Measurements from ENCODE around the gene PGLYRP3.

The PGLYRP3 gene

DNA sequence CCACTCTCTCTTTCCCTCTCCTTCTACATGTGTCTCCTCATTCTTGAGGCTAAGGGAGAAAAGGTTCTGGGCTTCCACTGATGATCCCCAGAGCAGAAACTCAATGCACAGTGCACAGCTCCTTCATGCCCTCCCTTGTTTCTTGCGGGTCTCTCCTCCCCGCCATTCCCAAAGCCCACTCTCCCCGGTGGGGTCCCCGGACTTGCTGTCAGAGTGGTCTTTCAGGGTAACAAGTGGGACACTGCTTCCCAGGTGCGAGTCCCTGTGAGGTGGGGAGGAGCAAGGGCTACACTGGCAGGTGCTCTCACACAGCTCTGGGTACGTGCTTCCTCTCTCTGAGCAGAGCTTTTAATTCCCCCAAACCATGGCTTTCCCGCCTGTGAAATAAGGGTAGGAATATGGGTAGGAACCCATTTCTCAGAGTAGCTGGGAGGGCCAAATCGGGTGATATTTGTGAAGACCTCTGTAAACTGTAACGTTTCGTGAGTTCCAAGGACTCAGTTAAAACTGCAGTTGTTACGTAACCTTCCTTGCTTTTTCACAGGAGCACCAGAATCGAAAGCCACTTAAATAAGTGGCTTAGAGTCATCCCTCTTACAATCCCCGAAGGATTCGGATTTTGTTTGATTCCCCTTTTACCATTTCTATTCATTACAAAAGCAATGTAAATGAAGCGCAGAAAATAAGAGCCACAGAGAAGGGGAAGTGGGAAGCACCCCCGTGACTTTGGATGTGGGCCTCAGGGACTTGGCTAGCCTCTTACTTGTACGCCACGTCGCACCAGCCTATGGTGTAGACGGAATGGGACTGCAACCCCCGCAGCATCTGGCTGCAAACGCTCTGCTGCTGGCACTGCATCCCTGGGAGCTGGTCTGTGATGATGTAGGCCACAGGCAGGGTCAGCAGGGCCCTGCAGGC lies 6.2 kb downstream of the PGLYRP3 start:
- H3K4me3 ChIP-seq (ENCODE audit: low read depth, low read length), result no peak overlapping the region
- TF ChIP-seq, protein P1, sequence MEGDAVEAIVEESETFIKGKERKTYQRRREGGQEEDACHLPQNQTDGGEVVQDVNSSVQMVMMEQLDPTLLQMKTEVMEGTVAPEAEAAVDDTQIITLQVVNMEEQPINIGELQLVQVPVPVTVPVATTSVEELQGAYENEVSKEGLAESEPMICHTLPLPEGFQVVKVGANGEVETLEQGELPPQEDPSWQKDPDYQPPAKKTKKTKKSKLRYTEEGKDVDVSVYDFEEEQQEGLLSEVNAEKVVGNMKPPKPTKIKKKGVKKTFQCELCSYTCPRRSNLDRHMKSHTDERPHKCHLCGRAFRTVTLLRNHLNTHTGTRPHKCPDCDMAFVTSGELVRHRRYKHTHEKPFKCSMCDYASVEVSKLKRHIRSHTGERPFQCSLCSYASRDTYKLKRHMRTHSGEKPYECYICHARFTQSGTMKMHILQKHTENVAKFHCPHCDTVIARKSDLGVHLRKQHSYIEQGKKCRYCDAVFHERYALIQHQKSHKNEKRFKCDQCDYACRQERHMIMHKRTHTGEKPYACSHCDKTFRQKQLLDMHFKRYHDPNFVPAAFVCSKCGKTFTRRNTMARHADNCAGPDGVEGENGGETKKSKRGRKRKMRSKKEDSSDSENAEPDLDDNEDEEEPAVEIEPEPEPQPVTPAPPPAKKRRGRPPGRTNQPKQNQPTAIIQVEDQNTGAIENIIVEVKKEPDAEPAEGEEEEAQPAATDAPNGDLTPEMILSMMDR (IDR thresholded peaks at IDR 0.05; ENCODE audit: low read depth, low read length), result no peak

DNA sequence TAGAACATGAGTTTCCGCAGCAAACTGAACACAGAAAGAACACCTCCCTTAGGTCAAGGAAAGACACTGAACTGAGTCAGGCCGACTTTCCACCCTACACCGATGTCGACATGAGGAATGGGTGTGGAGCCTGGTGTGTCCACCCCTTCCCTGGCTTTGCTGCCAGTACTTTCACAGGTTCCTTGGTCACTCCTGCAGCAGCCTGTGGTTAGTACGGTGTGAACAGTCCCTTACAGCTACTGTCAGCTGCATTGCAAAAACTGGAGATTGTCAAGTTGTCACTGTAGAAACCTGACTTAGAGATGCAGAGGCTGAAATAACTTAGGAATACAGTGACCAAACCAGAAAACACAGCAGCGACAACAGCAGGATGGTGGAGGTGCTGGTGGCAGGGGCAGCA lies 7.1 kb downstream of the PGLYRP3 start:
- TF ChIP-seq, protein P1 (IDR thresholded peaks at IDR 0.05; ENCODE audit: low read depth, low read length), result no peak
- H3K4me3 ChIP-seq (ENCODE audit: low read depth, low read length), result no peak overlapping the region

DNA sequence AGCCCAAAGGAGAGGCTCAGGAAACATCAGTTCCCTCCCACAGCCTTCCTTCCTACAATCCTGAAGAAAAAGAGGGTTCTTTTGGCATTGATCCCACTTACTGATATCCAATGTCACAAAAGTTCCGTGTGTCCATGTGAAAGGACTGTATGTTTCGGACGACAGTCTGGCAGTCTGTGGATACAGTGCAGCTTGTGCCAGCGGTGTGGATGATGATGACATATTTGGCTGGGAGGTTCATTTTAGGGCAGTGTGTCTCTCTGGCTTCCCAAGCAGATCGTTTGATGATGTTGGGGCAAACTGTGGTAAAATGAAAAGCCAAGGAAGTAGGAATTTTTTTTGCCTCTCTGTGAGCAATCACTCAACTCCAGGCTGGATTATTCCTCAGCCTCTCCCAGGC lies 10.4 kb downstream of the PGLYRP3 start:
- no peak overlapping the region for H3K4me3 ChIP-seq (ENCODE audit: low read depth, low read length)
- TF ChIP-seq, protein P1 (IDR thresholded peaks at IDR 0.05; ENCODE audit: low read depth, low read length), result no peak

DNA sequence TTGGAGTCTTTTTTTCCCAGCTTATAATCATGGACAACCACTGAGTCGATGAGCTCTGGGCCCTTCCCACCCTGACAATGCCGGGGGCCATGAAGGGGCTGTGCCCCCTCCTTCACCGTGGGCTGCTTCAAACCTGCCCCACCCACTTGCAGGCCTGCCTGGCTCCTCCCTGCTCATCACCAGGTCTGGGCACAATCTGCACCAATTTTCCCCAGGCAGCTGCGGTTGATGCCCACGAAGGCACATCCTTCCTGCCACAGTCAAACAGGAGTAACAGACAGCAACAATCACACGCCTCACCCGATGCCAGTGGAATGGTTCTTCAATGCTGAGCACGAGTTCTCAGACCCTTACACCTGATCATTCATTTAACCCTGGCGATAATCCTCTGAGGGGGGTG lies 18.9 kb downstream of the PGLYRP3 start:
- no peak overlapping the region for H3K4me3 ChIP-seq (ENCODE audit: low read depth, low read length)
- TF ChIP-seq, protein P1 (IDR thresholded peaks at IDR 0.05; ENCODE audit: low read depth, low read length), result no peak

DNA sequence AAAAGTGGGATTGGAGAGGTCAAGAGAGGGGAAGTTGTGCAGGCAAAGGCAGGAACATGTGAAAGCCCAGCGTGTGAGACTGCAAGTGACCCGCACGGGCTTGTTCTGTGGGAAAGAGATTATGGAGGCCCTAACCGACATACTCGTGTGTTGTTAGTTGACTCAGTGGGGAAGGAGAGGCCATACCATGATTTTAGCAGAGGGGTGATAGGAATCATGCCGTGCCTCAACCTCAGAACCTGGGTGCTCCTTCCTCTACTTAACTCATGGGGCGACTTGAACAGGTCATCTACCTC lies 19.3 kb downstream of the PGLYRP3 start:
- TF ChIP-seq, protein P1 (IDR thresholded peaks at IDR 0.05; ENCODE audit: low read depth, low read length), result no peak

DNA sequence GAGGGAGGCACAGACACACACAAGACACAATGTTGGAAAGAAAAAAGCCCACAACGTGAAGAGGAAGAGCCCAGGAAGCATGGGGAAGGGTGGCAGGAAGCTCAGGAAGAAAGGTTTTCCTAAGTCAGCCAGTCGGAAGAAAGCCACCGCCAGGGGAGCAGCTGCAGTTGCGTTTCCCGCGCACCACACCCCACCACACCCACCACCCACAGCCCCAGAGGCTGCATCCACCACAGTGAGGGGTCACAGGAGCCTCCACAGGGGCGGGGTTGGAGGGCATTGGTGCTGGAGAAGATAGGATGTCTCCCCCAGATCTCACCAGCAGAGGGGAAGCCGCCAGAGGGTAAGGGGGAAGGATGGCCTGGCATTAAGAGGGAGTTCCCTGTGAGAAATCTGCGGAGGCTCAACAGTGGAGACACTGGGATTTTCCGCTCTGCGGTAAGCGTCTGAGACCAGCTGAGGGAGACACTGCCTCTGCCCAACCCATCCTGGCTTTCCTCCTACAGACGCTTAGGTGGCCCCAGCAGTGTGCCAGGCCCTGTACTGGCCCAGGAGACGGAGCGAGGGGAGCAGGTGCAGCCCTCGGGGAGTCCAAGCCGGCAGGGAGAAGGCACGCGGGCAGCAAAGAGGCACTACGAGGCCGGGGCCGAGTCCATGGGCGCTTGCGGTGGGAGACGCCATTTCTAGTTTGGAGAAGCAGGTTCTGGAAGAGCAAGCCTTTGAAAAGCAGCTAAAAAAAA lies 19.8 kb downstream of the PGLYRP3 start:
- TF ChIP-seq, protein P1 (IDR thresholded peaks at IDR 0.05; ENCODE audit: low read depth, low read length), result no peak
- H3K4me3 ChIP-seq (ENCODE audit: low read depth, low read length), result no peak overlapping the region

More for the DNA sequence above, 19.3 kb downstream of the PGLYRP3 start:
- H3K4me3 ChIP-seq (ENCODE audit: low read depth, low read length), result no peak overlapping the region

DNA sequence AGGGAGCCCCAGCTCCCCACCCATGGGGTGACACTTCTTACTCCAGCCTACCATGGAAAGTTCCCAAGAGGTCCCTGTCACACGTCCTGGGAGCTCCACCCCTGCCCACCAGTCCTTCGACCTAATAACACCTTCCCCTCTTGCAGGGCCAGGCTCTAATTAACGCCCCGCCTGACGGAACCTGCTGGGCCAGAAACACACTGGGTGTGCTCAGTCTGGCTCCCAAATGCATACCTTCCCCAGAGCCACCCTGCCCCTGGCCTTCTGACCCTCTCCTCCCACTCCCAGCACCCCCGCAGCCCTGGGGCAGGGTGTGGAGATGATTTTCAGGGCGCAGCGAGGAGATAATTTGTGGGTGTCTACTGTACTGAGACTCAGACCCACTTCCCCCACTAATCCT lies 20.6 kb downstream of the PGLYRP3 start:
- TF ChIP-seq, protein P1 (IDR thresholded peaks at IDR 0.05; ENCODE audit: low read depth, low read length), result no peak
- H3K4me3 ChIP-seq (ENCODE audit: low read depth, low read length), result no peak overlapping the region

All from WI38 (cell line).